HEK293 (cell line): ENCODE measurements around the gene SMAD7.

ENCODE experiments used
- CTCF ChIA-PET: fragments of 350-600 bp; formaldehyde crosslinking; extraction: SDS; loops from one replicate; lab custom pipeline; 2021; ENCODE audit warnings: antibody characterized with exemption; lab: Yijun Ruan, JAX
- POLR2A ChIA-PET: fragments of 300-600 bp; formaldehyde crosslinking; extraction: SDS; loops from one replicate; lab custom pipeline; 2020; ENCODE audit warnings: antibody characterized with exemption, inconsistent platforms; lab: Yijun Ruan, JAX
- H3K27ac ChIP-seq: fragments of 200-500 bp; sonication (Bioruptor generic); 2 replicates; pipeline ENCODE4 v1.5.1; 2014; ENCODE audit warnings: low read depth, low read length, control low read depth, inconsistent platforms; ENCODE audit errors: extremely low read depth
- H3K36me3 ChIP-seq, 2 experiments: fragments of 200-500 bp in 1 of 2; sonication (Bioruptor generic) in 1 of 2; 1 replicate in 1 of 2; 2 replicates in 1 of 2; pipeline ENCODE4 v1.5.1; 2014 to 2017; ENCODE audit warnings: inconsistent platforms in 2 of 2, low read length in 2 of 2; ENCODE audit not compliant: control insufficient read depth in 2 of 2, insufficient read depth in 1 of 2
- H3K4me1 ChIP-seq: fragments of 200-500 bp; sonication (Bioruptor generic); 2 replicates; pipeline ENCODE4 v1.5.1; 2014; ENCODE audit warnings: mild to moderate bottlenecking, low read length, inconsistent platforms; ENCODE audit not compliant: control insufficient read depth, insufficient read depth
- H3K4me3 ChIP-seq: 2 replicates; pipeline ENCODE4 v1.5.1; 2011; ENCODE audit warnings: low read depth, mild to moderate bottlenecking, control low read depth, low read length, moderate library complexity
- H3K9me3 ChIP-seq: fragments of 200-500 bp; sonication (Bioruptor generic); 2 replicates; pipeline ENCODE4 v1.5.1; 2014; ENCODE audit warnings: low read depth, low read length, inconsistent platforms; ENCODE audit not compliant: control insufficient read depth, insufficient read depth
- HOXC10 ChIP-seq: sonication (generic); formaldehyde crosslinking; IDR thresholded peaks from 2 replicates; pipeline ENCODE4 v1.8.1; 2023; ENCODE audit warnings: mild to moderate bottlenecking, missing genetic modification reagents
- KLF7 ChIP-seq: fragments of 450-650 bp; formaldehyde crosslinking; IDR thresholded peaks from 2 replicates; pipeline ENCODE4 v1.5.1; 2016; ENCODE audit warnings: missing biosample characterization, missing genetic modification characterization, borderline replicate concordance
- PRDM6 ChIP-seq: fragments of 450-650 bp; formaldehyde crosslinking; IDR thresholded peaks from 2 replicates; pipeline ENCODE4 v1.5.1; 2017; ENCODE audit warnings: missing biosample characterization, missing genetic modification characterization
- RBAK ChIP-seq: fragments of 450-650 bp; formaldehyde crosslinking; IDR thresholded peaks from 2 replicates; pipeline ENCODE4 v1.5.1; 2016; ENCODE audit warnings: missing biosample characterization, missing genetic modification characterization
- SALL2 ChIP-seq: fragments of 450-650 bp; formaldehyde crosslinking; IDR thresholded peaks from 2 replicates; pipeline ENCODE4 v1.5.0; 2017; ENCODE audit warnings: missing biosample characterization, mild to moderate bottlenecking, missing genetic modification characterization, borderline replicate concordance
- SP2 ChIP-seq: fragments of 450-650 bp; formaldehyde crosslinking; IDR thresholded peaks from 2 replicates; pipeline ENCODE4 v1.5.1; 2016; ENCODE audit warnings: missing biosample characterization, missing genetic modification characterization
- ZBTB17 ChIP-seq: fragments of 450-650 bp; formaldehyde crosslinking; IDR thresholded peaks from 2 replicates; pipeline ENCODE4 v1.5.1; 2016; ENCODE audit warnings: missing biosample characterization, missing genetic modification characterization
- ZBTB21 ChIP-seq: fragments of 450-650 bp; formaldehyde crosslinking; IDR thresholded peaks from 2 replicates; pipeline ENCODE4 v1.5.1; 2017; ENCODE audit warnings: missing biosample characterization, missing genetic modification characterization
- ZBTB44 ChIP-seq: fragments of 450-650 bp; IDR thresholded peaks from 2 replicates; pipeline ENCODE4 v1.5.1; 2018; ENCODE audit warnings: missing biosample characterization, mild to moderate bottlenecking, missing genetic modification characterization
- ZEB2 ChIP-seq: fragments of 450-650 bp; formaldehyde crosslinking; IDR thresholded peaks from 2 replicates; pipeline ENCODE4 v1.5.1; 2016; ENCODE audit warnings: missing biosample characterization, missing genetic modification characterization
- ZNF155 ChIP-seq: fragments of 450-650 bp; formaldehyde crosslinking; IDR thresholded peaks from 2 replicates; pipeline ENCODE4 v1.5.1; 2016; ENCODE audit warnings: missing biosample characterization, missing genetic modification characterization
- ZNF202 ChIP-seq: fragments of 450-650 bp; formaldehyde crosslinking; IDR thresholded peaks from 2 replicates; pipeline ENCODE4 v1.5.1; 2016; ENCODE audit warnings: missing biosample characterization, missing genetic modification characterization, borderline replicate concordance
- ZNF341 ChIP-seq: fragments of 450-650 bp; formaldehyde crosslinking; IDR thresholded peaks from 2 replicates; pipeline ENCODE4; 2016; ENCODE audit warnings: low read depth, missing biosample characterization, missing genetic modification characterization
- ZNF433 ChIP-seq: fragments of 450-650 bp; formaldehyde crosslinking; IDR thresholded peaks from 2 replicates; pipeline ENCODE4 v1.5.1; 2016; ENCODE audit warnings: missing biosample characterization, missing genetic modification characterization, low read depth
- ZNF48 ChIP-seq: fragments of 450-650 bp; formaldehyde crosslinking; IDR thresholded peaks from 2 replicates; pipeline ENCODE4 v1.5.1; 2016; ENCODE audit warnings: missing biosample characterization, missing genetic modification characterization
- ZNF544 ChIP-seq: fragments of 450-650 bp; formaldehyde crosslinking; IDR thresholded peaks from 2 replicates; pipeline ENCODE4 v1.5.0; 2017; ENCODE audit warnings: missing biosample characterization, missing genetic modification characterization
- ZNF560 ChIP-seq: fragments of 450-650 bp; formaldehyde crosslinking; IDR thresholded peaks from 2 replicates; pipeline ENCODE4 v1.5.1; 2017; ENCODE audit warnings: missing biosample characterization, missing genetic modification characterization, borderline replicate concordance
- ZNF561 ChIP-seq: fragments of 450-650 bp; IDR thresholded peaks from 2 replicates; pipeline ENCODE4 v1.5.1; 2018; ENCODE audit warnings: missing biosample characterization, missing genetic modification characterization, borderline replicate concordance
- ZNF624 ChIP-seq: fragments of 450-650 bp; formaldehyde crosslinking; IDR thresholded peaks from 2 replicates; pipeline ENCODE4 v1.5.1; 2017; ENCODE audit warnings: missing biosample characterization, missing genetic modification characterization
- ZNF645 ChIP-seq: fragments of 450-650 bp; formaldehyde crosslinking; IDR thresholded peaks from 2 replicates; pipeline ENCODE4; 2016; ENCODE audit warnings: missing biosample characterization, missing genetic modification characterization
- ZNF707 ChIP-seq: fragments of 450-650 bp; formaldehyde crosslinking; IDR thresholded peaks from 2 replicates; pipeline ENCODE4 v1.5.1; 2016; ENCODE audit warnings: missing biosample characterization, missing genetic modification characterization
- ZNF785 ChIP-seq: fragments of 450-650 bp; formaldehyde crosslinking; IDR thresholded peaks from 2 replicates; pipeline ENCODE4 v1.5.1; 2016; ENCODE audit warnings: missing biosample characterization, missing genetic modification characterization
- ZNF791 ChIP-seq: fragments of 450-650 bp; formaldehyde crosslinking; IDR thresholded peaks from 2 replicates; pipeline ENCODE4 v1.5.1; 2016; ENCODE audit warnings: missing biosample characterization, missing genetic modification characterization
- ZXDB ChIP-seq: fragments of 450-650 bp; formaldehyde crosslinking; IDR thresholded peaks from 2 replicates; pipeline ENCODE4 v1.5.1; 2016; ENCODE audit warnings: missing biosample characterization, missing genetic modification characterization
- TF ChIP-seq, protein P1 (sequence below): IDR thresholded peaks from 2 replicates; pipeline ENCODE4 v1.6.1; 2011; ENCODE audit warnings: mild to moderate bottlenecking, low read depth, low read length, borderline replicate concordance
- TF ChIP-seq, protein P2 (sequence below): fragments of 450-650 bp; formaldehyde crosslinking; IDR thresholded peaks from 2 replicates; pipeline ENCODE4 v1.5.1; 2017; ENCODE audit warnings: missing biosample characterization, mild to moderate bottlenecking, missing genetic modification characterization, moderate library complexity
- TF ChIP-seq, protein P3 (sequence below): fragments of 450-650 bp; formaldehyde crosslinking; IDR thresholded peaks from 2 replicates; pipeline ENCODE4 v1.5.1; 2017; ENCODE audit warnings: missing biosample characterization, missing genetic modification characterization

SMAD7 gene

DNA sequence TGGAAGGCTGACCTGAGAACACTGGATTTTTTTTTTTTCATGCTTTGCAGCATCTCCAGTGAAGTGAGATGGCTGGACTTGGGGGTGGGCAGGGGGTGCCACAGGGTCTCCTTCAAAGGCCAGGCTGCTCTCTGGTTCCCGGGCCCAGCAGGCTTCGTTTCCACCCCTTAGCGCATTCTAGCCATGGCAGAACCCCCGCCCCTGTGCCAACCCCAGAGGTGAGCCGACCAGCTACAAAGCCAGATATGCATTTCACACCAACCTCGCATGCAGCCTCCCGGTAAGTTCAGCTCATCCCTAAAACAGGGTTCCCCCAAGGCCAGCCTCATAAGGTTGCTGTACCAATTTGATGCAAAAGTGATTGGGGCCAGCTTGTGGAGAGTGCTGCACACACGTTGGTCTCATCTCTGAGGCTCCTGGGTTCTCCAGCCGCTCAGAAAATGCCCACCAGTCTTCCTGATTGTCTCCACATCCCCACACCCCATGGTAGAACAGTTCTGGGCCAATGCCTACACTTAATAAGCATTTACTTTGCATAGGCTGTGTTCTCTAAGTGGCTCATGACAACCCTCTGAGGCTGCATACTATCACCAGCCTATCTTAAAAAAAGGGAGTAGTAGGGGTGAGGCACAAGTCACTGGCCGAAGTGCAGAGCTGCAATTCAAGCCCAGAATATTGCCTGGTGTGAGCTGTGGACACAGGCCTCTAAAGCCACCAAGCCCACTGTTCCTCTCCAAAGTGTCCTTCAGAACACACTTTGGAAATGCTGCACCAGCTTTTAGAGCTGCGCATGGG lies 23.3 kb downstream of the SMAD7 start (continued):
- TF ChIP-seq RBAK (no peak), HOXC10 (no peak), KLF7 (tag by site-specific recombination) (no peak), ZEB2 (no peak), ZNF707 (no peak), ZNF645 (tag by site-specific recombination) (no peak), ZBTB44 (tag by site-specific recombination) (no peak), ZNF791 (no peak), ZNF785 (no peak), ZNF155 (no peak)
- TF ChIP-seq, protein P1, sequence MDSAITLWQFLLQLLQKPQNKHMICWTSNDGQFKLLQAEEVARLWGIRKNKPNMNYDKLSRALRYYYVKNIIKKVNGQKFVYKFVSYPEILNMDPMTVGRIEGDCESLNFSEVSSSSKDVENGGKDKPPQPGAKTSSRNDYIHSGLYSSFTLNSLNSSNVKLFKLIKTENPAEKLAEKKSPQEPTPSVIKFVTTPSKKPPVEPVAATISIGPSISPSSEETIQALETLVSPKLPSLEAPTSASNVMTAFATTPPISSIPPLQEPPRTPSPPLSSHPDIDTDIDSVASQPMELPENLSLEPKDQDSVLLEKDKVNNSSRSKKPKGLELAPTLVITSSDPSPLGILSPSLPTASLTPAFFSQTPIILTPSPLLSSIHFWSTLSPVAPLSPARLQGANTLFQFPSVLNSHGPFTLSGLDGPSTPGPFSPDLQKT: no peak
- TF ChIP-seq, protein P2, sequence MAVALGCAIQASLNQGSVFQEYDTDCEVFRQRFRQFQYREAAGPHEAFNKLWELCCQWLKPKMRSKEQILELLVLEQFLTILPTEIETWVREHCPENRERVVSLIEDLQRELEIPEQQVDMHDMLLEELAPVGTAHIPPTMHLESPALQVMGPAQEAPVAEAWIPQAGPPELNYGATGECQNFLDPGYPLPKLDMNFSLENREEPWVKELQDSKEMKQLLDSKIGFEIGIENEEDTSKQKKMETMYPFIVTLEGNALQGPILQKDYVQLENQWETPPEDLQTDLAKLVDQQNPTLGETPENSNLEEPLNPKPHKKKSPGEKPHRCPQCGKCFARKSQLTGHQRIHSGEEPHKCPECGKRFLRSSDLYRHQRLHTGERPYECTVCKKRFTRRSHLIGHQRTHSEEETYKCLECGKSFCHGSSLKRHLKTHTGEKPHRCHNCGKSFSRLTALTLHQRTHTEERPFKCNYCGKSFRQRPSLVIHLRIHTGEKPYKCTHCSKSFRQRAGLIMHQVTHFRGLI (tag by site-specific recombination): no peak
- TF ChIP-seq, protein P3, sequence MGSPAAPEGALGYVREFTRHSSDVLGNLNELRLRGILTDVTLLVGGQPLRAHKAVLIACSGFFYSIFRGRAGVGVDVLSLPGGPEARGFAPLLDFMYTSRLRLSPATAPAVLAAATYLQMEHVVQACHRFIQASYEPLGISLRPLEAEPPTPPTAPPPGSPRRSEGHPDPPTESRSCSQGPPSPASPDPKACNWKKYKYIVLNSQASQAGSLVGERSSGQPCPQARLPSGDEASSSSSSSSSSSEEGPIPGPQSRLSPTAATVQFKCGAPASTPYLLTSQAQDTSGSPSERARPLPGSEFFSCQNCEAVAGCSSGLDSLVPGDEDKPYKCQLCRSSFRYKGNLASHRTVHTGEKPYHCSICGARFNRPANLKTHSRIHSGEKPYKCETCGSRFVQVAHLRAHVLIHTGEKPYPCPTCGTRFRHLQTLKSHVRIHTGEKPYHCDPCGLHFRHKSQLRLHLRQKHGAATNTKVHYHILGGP (tag by site-specific recombination): no peak

DNA sequence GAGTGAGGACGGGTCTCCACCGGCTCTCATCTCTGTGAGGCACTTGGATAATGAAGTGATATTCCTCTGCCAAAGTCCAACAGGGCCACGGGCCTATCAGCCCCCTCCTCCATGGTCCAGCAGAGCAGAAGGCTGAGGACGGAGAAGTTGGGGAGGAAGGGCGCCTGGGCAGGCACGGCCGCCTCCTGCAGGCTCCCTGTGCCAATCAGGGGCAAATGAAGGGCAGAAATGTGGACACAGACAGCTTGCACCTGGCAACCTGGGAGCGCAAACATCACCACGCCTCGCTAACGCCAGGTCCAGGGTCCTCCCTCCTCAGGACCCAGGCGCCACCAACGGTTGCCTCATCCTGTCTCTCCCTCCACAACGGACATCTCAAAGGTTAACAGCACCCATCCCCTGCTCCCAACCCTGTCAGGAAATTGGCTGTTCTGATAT lies 24.3 kb downstream of the SMAD7 start:
- POLR2A ChIA-PET: interaction anchor here (0.7 to 1.5 kb wide), 2 partner anchors 14 to 23 kb away, joined by 3 to 9 read pairs; no protein-coding TSS in a partner anchor
- peaks cover 68% of the 10 kb centered on the region for H3K4me1 ChIP-seq

DNA sequence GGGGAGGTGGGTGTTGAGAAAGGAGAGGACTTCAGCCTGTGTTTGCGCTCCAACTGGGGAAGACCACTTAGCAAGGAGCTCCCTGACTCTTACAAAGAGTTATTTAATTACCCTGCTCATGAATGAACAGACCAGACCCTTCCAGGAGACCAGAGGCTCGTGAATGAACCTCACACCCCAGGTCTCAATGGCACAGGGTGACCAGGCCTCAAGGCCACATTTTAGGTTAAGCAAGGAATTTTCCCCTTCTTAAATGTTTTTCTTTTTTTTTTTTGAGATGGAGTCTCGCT lies 25.3 kb downstream of the SMAD7 start:
- no peaks in the 10 kb centered on the region for H3K9me3 ChIP-seq
- H3K27ac ChIP-seq: no peak overlapping the region
- ChIA-PET CTCF (interaction anchor here (0.6 to 1.6 kb wide), 4 partner anchors 10 to 683 kb away, joined by 3 to 6 read pairs (median 4); no protein-coding TSS in a partner anchor), POLR2A (interaction anchor here (0.8 to 1.6 kb wide), 3 partner anchors 10 to 27 kb away, joined by 5 to 9 read pairs (median 6); no protein-coding TSS in a partner anchor)
- H3K4me1 ChIP-seq: peaks cover 58% of the 10 kb centered on the region
- H3K36me3 ChIP-seq: peaks cover 6 to 65% of the 10 kb centered on the region in 2 experiments
- no peak overlapping the region for H3K4me3 ChIP-seq
- no peak for TF ChIP-seq PRDM6 (tag by site-specific recombination)
- no peak for TF ChIP-seq ZNF433
- no peak for TF ChIP-seq ZNF202 (tag by site-specific recombination)
- TF ChIP-seq ZNF624 (tag by site-specific recombination): no peak
- TF ChIP-seq ZNF560 (tag by site-specific recombination): no peak
- no peak for TF ChIP-seq RBAK
- TF ChIP-seq ZNF561 (tag by site-specific recombination): no peak
- no peak for TF ChIP-seq ZXDB (tag by site-specific recombination)
- TF ChIP-seq SALL2: no peak
- TF ChIP-seq ZNF544 (tag by site-specific recombination): no peak
- no peak for TF ChIP-seq SP2
- no peak for TF ChIP-seq ZBTB17 (tag by site-specific recombination)
- no peak for TF ChIP-seq ZBTB21 (tag by site-specific recombination)

More for the DNA sequence above, 24.3 kb downstream of the SMAD7 start:
- Histone ChIP-seq H3K27ac (no peak overlapping the region), H3K4me3 (no peak overlapping the region), H3K36me3 (peaks cover 0 to 57% of the 10 kb centered on the region in 2 experiments), H3K9me3 (no peaks in the 10 kb centered on the region)
- CTCF ChIA-PET: no interaction called here
- 0 out of 2 replicates have a peak, but pooled peaks have one; percentile 17 for TF ChIP-seq ZNF341 (tag by site-specific recombination)
- no peak for TF ChIP-seq ZNF48
